K562 (cell line): ENCODE data around the gene HTRA3. TPM values are rescaled to one million over a fixed set of nuclear protein-coding genes. Genes with fewer than 3 reads are reported as not detected.

Experiments used
- ATAC-seq: fragments of 200-7000 bp; cut with Tn5 transposase; 3 replicates; pipeline ENCODE4 v1.9.1; 2020; ENCODE audit warnings: moderate library complexity
- BruUV-seq: library from RNA; stranded (reverse); fragments of 400-500 nt; replicated peaks from 2 replicates; lab custom pipeline; 2021; lab: Mats Ljungman, UMichigan
- CTCF ChIA-PET: fragments of 300-600 bp; formaldehyde crosslinking; extraction: SDS; loops from one replicate; lab custom pipeline; 2021; ENCODE audit warnings: low intra/inter-chr PET ratio; lab: Yijun Ruan, JAX
- POLR2A ChIA-PET: fragments of 300-600, 350-650 bp; sonication (Branson Sonifier 250); formaldehyde crosslinking; extraction: SDS; loops from one replicate; lab custom pipeline; 2021; ENCODE audit warnings: antibody characterized with exemption, inconsistent platforms; lab: Yijun Ruan, JAX
- DNase-seq, 4 experiments: peaks; one replicate each; pipeline versions ENCODE4 v3.0.0 to v3.0.0-alpha.2; 2011 to 2018; ENCODE audit warnings: low spot score in 3 of 4, mixed read lengths in 3 of 4; ENCODE audit errors: extremely low read depth in 1 of 4
- FAIRE-seq: peaks from 2 replicates; lab custom pipeline; 2011; peaks lifted over from hg19 to GRCh38; lab: Jason Lieb, UNC
- H2AFZ ChIP-seq: 2 replicates; pipeline ENCODE4 v1.6.0; 2011; ENCODE audit warnings: low read depth, low read length, control low read depth, inconsistent platforms
- H3K27ac ChIP-seq: fragments of 200-600 bp; 3 replicates; pipeline ENCODE4 v1.8.0; 2011; ENCODE audit warnings: low read depth, mild to moderate bottlenecking, control low read depth, inconsistent platforms, low read length, moderate library complexity, mixed read lengths; ENCODE audit errors: extremely low read depth
- H3K27me3 ChIP-seq, 2 experiments: fragments of 300-600 bp in 1 of 2; 2 replicates in 1 of 2; 3 replicates in 1 of 2; pipeline versions ENCODE4 v1.6.0 to v1.8.0; 2011; ENCODE audit warnings: inconsistent platforms in 2 of 2, low read length in 2 of 2, mild to moderate bottlenecking in 1 of 2, mixed read lengths in 1 of 2, moderate library complexity in 1 of 2; ENCODE audit not compliant: control insufficient read depth in 2 of 2, insufficient read depth in 2 of 2
- H3K36me3 ChIP-seq: fragments of 300-600 bp; 3 replicates; pipeline ENCODE4 v1.8.0; 2011; ENCODE audit warnings: mild to moderate bottlenecking, low read length, inconsistent platforms; ENCODE audit not compliant: control insufficient read depth, insufficient read depth
- H3K4me1 ChIP-seq, 2 experiments: fragments of 200-600 bp in 1 of 2; replicated peaks in 1 of 2; 2 replicates in 1 of 2; 3 replicates in 1 of 2; pipeline versions ENCODE4 v1.5.1 to v1.8.0; 2011; ENCODE audit warnings: inconsistent platforms in 2 of 2, low read length in 2 of 2, mild to moderate bottlenecking in 1 of 2, mixed read lengths in 1 of 2, moderate library complexity in 1 of 2; ENCODE audit not compliant: control insufficient read depth in 2 of 2, insufficient read depth in 2 of 2
- H3K4me2 ChIP-seq: 2 replicates; pipeline ENCODE4 v1.6.1; 2011; ENCODE audit warnings: low read length, control low read depth, inconsistent platforms, mixed read lengths; ENCODE audit not compliant: insufficient read depth
- H3K4me3 ChIP-seq: fragments of 200-600 bp; sonication (generic), shearing (Covaris generic); 2 replicates; pipeline ENCODE4 v1.5.1; 2016; ENCODE audit warnings: control low read depth, inconsistent platforms
- H3K79me2 ChIP-seq: fragments of 200-600 bp; 3 replicates; pipeline ENCODE4 v1.8.0; 2011; ENCODE audit warnings: low read length, inconsistent platforms; ENCODE audit not compliant: control insufficient read depth, insufficient read depth
- H3K9ac ChIP-seq, 2 experiments: 2 replicates each; pipeline versions ENCODE4 v1.6.0 to v1.6.1; 2011; ENCODE audit warnings: low read depth in 2 of 2, low read length in 2 of 2, control low read depth in 1 of 2, inconsistent platforms in 1 of 2, mild to moderate bottlenecking in 1 of 2, mixed read lengths in 1 of 2; ENCODE audit not compliant: insufficient read depth in 1 of 2
- H3K9me1 ChIP-seq: one replicate; pipeline ENCODE4 v1.6.0; 2011; ENCODE audit warnings: inconsistent platforms, mild to moderate bottlenecking, low read length, moderate library complexity; ENCODE audit not compliant: control insufficient read depth, insufficient read depth
- H3K9me3 ChIP-seq: replicated peaks from 2 replicates; pipeline ENCODE4 v1.5.1; 2011; ENCODE audit warnings: low read depth, low read length, inconsistent platforms; ENCODE audit not compliant: control insufficient read depth, insufficient read depth
- H4K20me1 ChIP-seq: replicated peaks from 2 replicates; pipeline ENCODE4 v1.6.1; 2011; ENCODE audit warnings: low read length, inconsistent platforms, mixed read lengths; ENCODE audit not compliant: control insufficient read depth, insufficient read depth
- CEBPB ChIP-seq: fragments of 450-650 bp; IDR thresholded peaks from 2 replicates; pipeline ENCODE4 v1.6.1; 2016; ENCODE audit warnings: missing genetic modification characterization, missing compliant biosample characterization
- CEBPG ChIP-seq, 3 experiments: fragments of 200-800 bp in 1 of 3; sonication (Bioruptor generic) in 1 of 3; sonication (generic) in 1 of 3; formaldehyde crosslinking in 1 of 3; IDR thresholded peaks in 2 of 3; conservative IDR thresholded peaks in 1 of 3; 2 replicates each; pipeline versions ENCODE4 v1.6.1 to v1.8.0; 2016 to 2022; ENCODE audit warnings: missing compliant biosample characterization in 2 of 3, missing genetic modification characterization in 2 of 3, mild to moderate bottlenecking in 1 of 3, missing genetic modification reagents in 1 of 3
- EGR1 ChIP-seq: fragments of 450-650 bp; conservative IDR thresholded peaks from 2 replicates; pipeline ENCODE4 v1.6.1; 2017; ENCODE audit warnings: mild to moderate bottlenecking
- POLR3A ChIP-seq: IDR thresholded peaks from 2 replicates; pipeline ENCODE4 v1.6.1; 2011; ENCODE audit warnings: borderline replicate concordance, mild to moderate bottlenecking, moderate library complexity; ENCODE audit not compliant: insufficient read length, insufficient read depth; ENCODE audit errors: extremely low read depth
- SIRT6 ChIP-seq: IDR thresholded peaks from one replicate; pipeline ENCODE4 v1.6.1; 2012; ENCODE audit warnings: low read depth, mild to moderate bottlenecking, control low read depth, inconsistent platforms, low read length, moderate library complexity
- SMAD2 ChIP-seq: fragments of 150-350 bp; IDR thresholded peaks from 2 replicates; pipeline ENCODE4 v1.6.1; 2014; ENCODE audit warnings: low read depth, mild to moderate bottlenecking, low read length
- SPI1 ChIP-seq: IDR thresholded peaks from 2 replicates; pipeline ENCODE4 v1.6.1; 2011; ENCODE audit warnings: low read depth, low read length, control low read depth, borderline replicate concordance
- ZNF23 ChIP-seq: fragments of 250-450 bp; sonication (Bioruptor Pico); IDR thresholded peaks from 2 replicates; pipeline ENCODE4 v1.4.0; 2020; ENCODE audit warnings: mild to moderate bottlenecking
- WGBS: fragments of 100-300 bp; shearing (Covaris generic); methylation state at CpG from one replicate; pipeline ENCODE4 v1.1.6; 2016; ENCODE audit warnings: low coverage, mixed read lengths; ENCODE audit not compliant: insufficient coverage; ENCODE audit errors: missing lambda C conversion rate; 5-methylcytosine and 5-hydroxymethylcytosine counted together
- in situ Hi-C: fragments of 300-500 bp; cut with MboI; formaldehyde crosslinking; loops from 4 replicates; pipeline ENCODE4 v1.15.0; 2018; ENCODE audit warnings: inconsistent platforms, mixed read lengths
- intact Hi-C: fragments of 100-400 bp; cut with micrococcal nuclease; formaldehyde crosslinking; loops from 2 replicates; pipeline ENCODE4 v1.14.2; 2022
- polyA plus RNA-seq, 8 experiments: library from polyadenylated mRNA; depleted of rRNA in 4 of 8; stranded (reverse) in 5 of 8; unstranded in 3 of 8; fragments of >200 nt; fragmentation: Nextera tagmentation in 2 of 8; fragmentation: Illumina TruSeq in 1 of 8; extraction: Ambion mirVana in 2 of 8; extraction: Trizol in 1 of 8; gene quantifications; 2 replicates each; pipeline versions ENCODE4 v1.2.1 to v1.2.3, GENCODE V29; 2011 to 2014; ENCODE audit warnings: inconsistent platforms in 1 of 8, missing spikeins in 1 of 8
- total RNA-seq, 7 experiments: library from RNA; depleted of rRNA in 6 of 7; stranded (reverse); fragments of >200 nt in 6 of 7; fragmentation: Illumina TruSeq in 2 of 7; extraction: Trizol in 2 of 7; gene quantifications; 2 replicates each; pipeline versions ENCODE4 v1.2.1 to v1.2.3, GENCODE V29; 2011 to 2021; ENCODE audit warnings: low replicate concordance in 1 of 7

Gene HTRA3
- total and polyA plus RNA-seq, 9 of the 15 experiments (the other 6 are each of a cell fraction or from before 2014, with no cell fraction given): 0.04 TPM; not detected in 8

- FAIRE-seq (no peak), DNase-seq (no peak), ATAC-seq (no peak)
- TF ChIP-seq EGR1 (0 out of 2 replicates have a peak, but pooled peaks have one; percentile 7), ZNF23 (CRISPR knock-in tag) (no peak)
- no peak overlapping the region for H3K4me3 ChIP-seq
- ChIA-PET POLR2A (interaction anchor here (1.0 to 1.2 kb wide), 2 partner anchors 9 to 149 kb away, joined by 3 read pairs; no protein-coding TSS in a partner anchor), CTCF (no interaction called here)
- H3K4me1 ChIP-seq: peaks cover 6 to 28% of the 10 kb centered on the region in 2 experiments
- 22% methylated on average over 29 of the region's 31 CpGs for WGBS
- H2AFZ ChIP-seq: no peak overlapping the region
- H3K36me3 ChIP-seq: no peaks in the 10 kb centered on the region
- H3K79me2 ChIP-seq: no peaks in the 10 kb centered on the region
- intact Hi-C loops (loop anchor here (10.0 kb wide), 1 partner anchor 58 kb away; no protein-coding TSS in a partner anchor), in situ Hi-C loops (no loop called here)
- no peak overlapping the region for H3K9ac ChIP-seq
- H3K9me3 ChIP-seq: no peaks in the 10 kb centered on the region
- H3K27ac ChIP-seq: no peak overlapping the region
- H4K20me1 ChIP-seq: no peaks in the 10 kb centered on the region; the same call in none of the 2 replicates
- BruUV-seq: no TSS peak
- no peaks in the 10 kb centered on the region for H3K9me1 ChIP-seq
- peaks cover 0 to 60% of the 10 kb centered on the region in 2 experiments; a peak in 3 of 5 replicates for H3K27me3 ChIP-seq
- no peak overlapping the region for H3K4me2 ChIP-seq
Measured at GRCh38 chr4:8247047-8247930, 22.3 kb upstream of the HTRA3 start.

GRCh38 chr4:8248091-8248490 lies 21.5 kb upstream of the HTRA3 start:
- CTCF ChIA-PET: no interaction called here

More at GRCh38 chr4:8248091-8248490, 21.5 kb upstream of the HTRA3 start:
- H3K27me3 ChIP-seq: peaks cover 0 to 60% of the 10 kb centered on the region in 2 experiments; a peak in 3 of 5 replicates
- H3K79me2 ChIP-seq: no peaks in the 10 kb centered on the region
- ATAC-seq: no peak
- peaks cover 4 to 32% of the 10 kb centered on the region in 2 experiments for H3K4me1 ChIP-seq
- TF ChIP-seq POLR3A (no peak), SIRT6 (no peak), CEBPB (tag) (peak; percentile 92), SMAD2 (no peak), CEBPG (CRISPR knock-in tag; IDR thresholded peaks at IDR 0.05) (no peak; the same call in 1 of the 2 replicates), CEBPG (tag; conservative IDR thresholded peaks at IDR 0.05 in 1 of 2, IDR thresholded peaks at IDR 0.05 in 1 of 2) (peak; percentile 60 to 86), SPI1 (no peak)
- TF ChIP-seq, all 486 proteins: peak for 2
- DNase-seq (no peak), FAIRE-seq (no peak)
- intact Hi-C loops: loop anchor here (10.0 kb wide), 1 partner anchor 57 kb away; no protein-coding TSS in a partner anchor
- BruUV-seq: no TSS peak
- H3K4me2 ChIP-seq: no peak overlapping the region
- no peaks in the 10 kb centered on the region for H3K9me1 ChIP-seq
- no peak overlapping the region for H3K4me3 ChIP-seq
- H2AFZ ChIP-seq: no peak overlapping the region
- H3K9me3 ChIP-seq: no peaks in the 10 kb centered on the region
- no peak overlapping the region for H3K27ac ChIP-seq
- no peaks in the 10 kb centered on the region for H3K36me3 ChIP-seq
- H4K20me1 ChIP-seq: no peaks in the 10 kb centered on the region; the same call in none of the 2 replicates
- in situ Hi-C loops: no loop called here
- POLR2A ChIA-PET: interaction anchor here (1.0 to 1.2 kb wide), 2 partner anchors 10 to 149 kb away, joined by 3 read pairs; no protein-coding TSS in a partner anchor
- H3K9ac ChIP-seq: no peak overlapping the region
- WGBS: 31% methylated on average over 7 of the region's 7 CpGs
